Astrocyte of the cerebellum (primary cell): ENCODE data around the gene EGFL8.
A peak's percentile ranks its signal among the peaks of the same experiment; 100 is the strongest.
"Not testable (repeated sequence)": the region's sequence is repeated elsewhere in the genome, so short reads cannot be mapped to it uniquely, and the experiment has no call there.

Experiments
- DNase-seq: peaks from one replicate; pipeline ENCODE4 v3.0.0-alpha.2; 2011; ENCODE audit warnings: low read depth
- H3K4me3 ChIP-seq: 2 replicates; pipeline ENCODE4 v1.5.1; 2011; ENCODE audit warnings: mild to moderate bottlenecking, low read depth, low read length, moderate library complexity
- CTCF ChIP-seq: IDR thresholded peaks from 2 replicates; pipeline ENCODE4 v1.5.1; 2012; ENCODE audit warnings: low read length, low read depth, moderate library complexity, mild to moderate bottlenecking; ENCODE audit errors: missing control alignments
- in situ Hi-C: cut with HindIII; loops from 2 replicates; pipeline ENCODE4 v1.10.0; 2017; ENCODE audit warnings: low sequenced_read_pairs

Gene EGFL8

GRCh38 chr6:32191696-32192607, 27.6 kb downstream of the EGFL8 start:
- H3K4me3 ChIP-seq, result no peak overlapping the region
- DNase-seq, result no peak
- no peak for TF ChIP-seq CTCF
- in situ Hi-C loops, result no loop called here

DNA sequence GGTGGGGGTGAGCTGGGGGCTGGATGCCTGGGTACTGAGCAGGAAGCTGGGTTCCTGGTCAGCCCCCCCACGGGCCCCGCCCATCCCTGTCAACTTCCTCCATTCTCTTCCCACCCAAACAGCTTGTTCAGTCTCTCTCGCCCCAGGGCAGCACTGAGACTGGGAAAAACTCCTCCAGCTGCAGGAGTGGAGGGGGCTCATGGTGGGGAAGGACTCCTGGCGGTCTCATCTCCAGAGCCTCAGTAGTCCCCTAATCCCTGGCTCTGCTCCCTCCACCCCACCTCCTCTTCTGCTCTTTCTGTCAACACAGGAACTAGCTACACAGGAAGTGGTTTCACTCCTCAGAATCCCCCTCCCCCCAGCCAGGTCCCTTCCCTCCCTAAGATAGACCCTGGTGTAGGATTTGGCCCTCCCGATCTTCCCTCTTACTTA, 28.2 kb downstream of the EGFL8 start, which contains the start of gene GPSM3:
Gene GPSM3 (minus strand): TSS at position 36 of the 432 bp plus-strand sequence. CDS start 130 bp downstream, outside the sequence.
- no peak within 1 kb of the TSS for H3K4me3 ChIP-seq
- in situ Hi-C loops, result no loop called here
- TF ChIP-seq CTCF, result no peak
- no peak for DNase-seq

DNA sequence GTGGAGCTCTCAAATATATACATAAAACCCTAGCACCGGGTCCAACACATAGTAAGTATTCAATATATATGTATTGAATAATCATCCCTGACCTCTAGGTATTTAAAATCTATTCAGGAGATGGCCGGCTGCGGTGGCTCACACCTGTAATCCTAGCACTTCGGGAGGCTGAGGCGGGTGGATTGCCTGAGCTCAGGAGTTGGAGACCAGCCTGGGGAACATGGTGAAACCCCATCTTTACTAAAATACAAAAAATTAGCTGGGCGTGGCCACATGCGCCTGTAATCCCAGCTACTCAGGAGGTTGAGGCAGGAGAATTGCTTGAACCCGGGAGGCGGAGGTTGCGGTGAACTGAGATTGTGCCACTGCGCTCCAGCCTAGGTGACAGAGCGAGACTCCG, 28.7 kb downstream of the EGFL8 start:
- DNase-seq, H3K4me3 ChIP-seq, in situ Hi-C loops: not testable (repeated sequence)

- no peak overlapping the region for H3K4me3 ChIP-seq
- in situ Hi-C loops, result no loop called here
- DNase-seq, result no peak
- TF ChIP-seq CTCF, result no peak
Observed at GRCh38 chr6:32194388-32194787, 30.0 kb downstream of the EGFL8 start.

DNA sequence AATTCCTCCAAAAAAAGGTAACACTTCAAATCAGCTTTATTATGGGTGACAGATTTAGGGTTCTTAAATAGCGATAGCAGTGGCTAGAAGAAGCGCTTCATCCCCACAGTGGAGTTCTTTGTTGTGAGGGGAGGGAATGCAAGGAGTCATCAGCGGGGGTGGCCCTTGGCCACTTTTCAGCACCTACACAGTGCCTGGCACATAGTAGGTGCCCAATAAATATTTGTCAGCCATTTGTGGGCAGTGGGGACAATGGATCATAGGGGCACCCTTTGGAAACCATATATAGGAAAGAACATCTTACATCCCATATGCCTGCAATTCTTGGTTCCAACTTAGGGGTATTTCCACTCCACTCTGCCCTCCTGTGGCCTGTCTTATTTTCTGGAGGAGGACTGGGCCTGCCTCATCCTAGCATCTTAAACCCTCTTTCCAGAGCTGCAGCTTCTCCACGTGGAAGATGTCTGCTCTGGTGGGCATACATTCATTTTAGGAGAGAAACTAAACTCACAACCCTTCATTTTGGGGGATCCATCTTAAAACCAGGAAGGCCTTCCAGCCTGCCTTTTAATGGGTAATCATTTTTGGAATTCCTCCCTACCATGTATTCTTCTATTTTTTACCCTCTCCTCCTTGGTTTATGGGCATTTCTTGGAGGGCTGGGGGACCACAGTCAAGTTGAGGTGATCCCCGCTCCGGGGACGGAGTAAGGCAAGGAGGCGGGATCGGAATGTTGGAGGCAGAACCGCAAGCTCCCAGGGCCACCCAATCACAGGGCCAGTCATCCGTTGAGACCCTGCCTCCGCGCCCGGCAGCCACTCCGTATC, 30.6 kb downstream of the EGFL8 start:
- peak; percentile 27 for DNase-seq
- H3K4me3 ChIP-seq, result peak overlapping the region; percentile 83
- peak; percentile 49 for TF ChIP-seq CTCF
- in situ Hi-C loops, result no loop called here

GRCh38 chr6:32195652-32195901, 31.2 kb downstream of the EGFL8 start:
- DNase-seq, result peak; percentile 99
- H3K4me3 ChIP-seq, result peak overlapping the region; percentile 83
- peak; percentile 45 for TF ChIP-seq CTCF
- in situ Hi-C loops, result no loop called here
